HEK293 (cell line): ENCODE results near the gene HK3.

Experiments
- ZNF184 ChIP-seq: fragments of 450-650 bp; IDR thresholded peaks from 2 replicates; pipeline ENCODE4 v1.5.1; 2018; ENCODE audit warnings: missing biosample characterization, mild to moderate bottlenecking, missing genetic modification characterization
- ZNF274 ChIP-seq, 2 experiments: fragments of 200-500 bp in 1 of 2; fragments of 450-650 bp in 1 of 2; sonication (Bioruptor generic) in 1 of 2; formaldehyde crosslinking in 1 of 2; IDR thresholded peaks; 2 replicates each; pipeline versions ENCODE4 v1.5.1 to v1.6.1; 2014 to 2016; ENCODE audit warnings: borderline replicate concordance in 1 of 2, inconsistent platforms in 1 of 2, low read length in 1 of 2, missing biosample characterization in 1 of 2, missing genetic modification characterization in 1 of 2

DNA sequence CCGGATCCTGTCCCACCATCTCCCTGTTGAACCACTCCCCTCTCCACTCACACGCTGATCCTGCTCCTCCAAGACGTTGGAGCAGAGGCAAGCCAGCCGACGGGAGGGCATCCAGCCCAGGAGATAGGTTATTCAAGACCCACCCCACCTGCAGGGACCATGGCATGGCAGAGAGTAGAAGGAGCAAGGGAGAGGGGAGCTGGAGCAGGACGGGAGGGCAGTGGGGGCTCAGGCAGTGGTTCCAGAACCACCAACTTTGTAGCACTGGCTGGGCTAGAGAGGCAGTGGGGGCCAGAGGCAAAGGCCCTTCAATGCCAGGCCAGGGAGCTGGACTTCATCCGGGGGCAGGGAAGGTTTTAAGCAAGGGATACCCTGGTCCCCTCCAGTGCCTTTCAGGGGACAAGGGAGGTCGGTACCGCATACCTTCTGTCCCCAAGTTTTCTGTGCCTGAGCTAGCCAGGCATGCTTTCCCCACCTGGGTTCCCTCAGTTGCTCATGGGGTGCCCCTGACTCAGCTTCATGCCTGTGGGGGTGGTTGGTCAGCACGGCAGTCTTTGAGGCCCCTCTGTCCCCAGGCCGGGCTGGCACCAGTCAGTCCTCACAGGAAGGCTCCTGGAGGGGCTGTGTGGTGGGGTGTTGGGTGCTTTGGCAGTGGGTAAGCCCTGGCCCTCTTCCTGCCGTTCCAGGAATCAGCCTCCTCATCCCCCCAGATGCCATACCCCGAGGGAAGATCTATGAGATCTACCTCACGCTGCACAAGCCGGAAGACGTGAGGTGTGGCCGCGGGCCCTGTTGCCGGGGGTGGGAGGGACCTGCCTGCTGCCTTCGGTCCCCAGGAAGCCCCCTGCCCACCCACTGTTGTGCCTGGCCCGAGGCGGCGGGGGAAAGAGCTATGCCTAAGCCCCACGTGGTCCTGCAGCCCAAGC is 22.4 kb downstream of the HK3 start:
- no peak for TF ChIP-seq ZNF274 (IDR thresholded peaks at IDR 0.05; ENCODE audit: low read length)
- TF ChIP-seq ZNF274 (tag by site-specific recombination; IDR thresholded peaks at IDR 0.05; ENCODE audit: borderline replicate concordance), result no peak
- TF ChIP-seq ZNF184 (tag by site-specific recombination), result no peak
